ENCODE results near the gene COA3.
"Not testable (repeated sequence)": the region's sequence is repeated elsewhere in the genome, so short reads cannot be mapped to it uniquely, and the experiment has no call there.

Gene COA3

DNA sequence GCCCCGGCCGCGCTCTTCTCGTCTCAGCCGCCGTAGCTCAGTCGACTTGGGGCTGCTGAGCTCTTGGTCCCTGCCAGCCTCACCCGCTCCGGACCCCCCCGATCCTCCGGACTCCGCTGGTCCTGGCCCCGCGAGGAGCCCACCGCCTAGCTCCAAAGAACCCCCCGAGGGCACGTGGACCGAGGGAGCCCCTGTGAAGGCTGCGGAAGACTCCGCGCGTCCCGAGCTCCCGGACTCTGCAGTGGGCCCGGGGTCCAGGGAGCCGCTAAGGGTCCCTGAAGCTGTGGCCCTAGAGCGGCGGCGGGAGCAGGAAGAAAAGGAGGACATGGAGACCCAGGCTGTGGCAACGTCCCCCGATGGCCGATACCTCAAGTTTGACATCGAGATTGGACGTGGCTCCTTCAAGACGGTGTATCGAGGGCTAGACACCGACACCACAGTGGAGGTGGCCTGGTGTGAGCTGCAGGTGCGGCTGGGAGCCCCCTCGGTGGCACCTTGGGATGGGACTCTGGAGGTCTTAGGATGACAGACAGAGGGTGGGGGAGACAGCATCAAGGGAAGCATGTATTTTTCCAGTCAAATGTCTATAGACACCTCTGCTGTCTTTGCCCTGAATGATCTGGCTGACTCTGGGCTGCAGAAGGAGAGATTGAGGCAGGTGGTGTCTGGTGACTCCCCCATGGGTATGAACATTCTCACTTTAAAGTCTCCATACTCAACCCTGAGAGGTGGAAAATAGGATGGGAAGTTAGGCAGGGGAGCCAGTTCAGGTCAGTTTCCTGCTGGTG, 17.5 kb downstream of the COA3 start:
- no peak for DNase-seq

DNA sequence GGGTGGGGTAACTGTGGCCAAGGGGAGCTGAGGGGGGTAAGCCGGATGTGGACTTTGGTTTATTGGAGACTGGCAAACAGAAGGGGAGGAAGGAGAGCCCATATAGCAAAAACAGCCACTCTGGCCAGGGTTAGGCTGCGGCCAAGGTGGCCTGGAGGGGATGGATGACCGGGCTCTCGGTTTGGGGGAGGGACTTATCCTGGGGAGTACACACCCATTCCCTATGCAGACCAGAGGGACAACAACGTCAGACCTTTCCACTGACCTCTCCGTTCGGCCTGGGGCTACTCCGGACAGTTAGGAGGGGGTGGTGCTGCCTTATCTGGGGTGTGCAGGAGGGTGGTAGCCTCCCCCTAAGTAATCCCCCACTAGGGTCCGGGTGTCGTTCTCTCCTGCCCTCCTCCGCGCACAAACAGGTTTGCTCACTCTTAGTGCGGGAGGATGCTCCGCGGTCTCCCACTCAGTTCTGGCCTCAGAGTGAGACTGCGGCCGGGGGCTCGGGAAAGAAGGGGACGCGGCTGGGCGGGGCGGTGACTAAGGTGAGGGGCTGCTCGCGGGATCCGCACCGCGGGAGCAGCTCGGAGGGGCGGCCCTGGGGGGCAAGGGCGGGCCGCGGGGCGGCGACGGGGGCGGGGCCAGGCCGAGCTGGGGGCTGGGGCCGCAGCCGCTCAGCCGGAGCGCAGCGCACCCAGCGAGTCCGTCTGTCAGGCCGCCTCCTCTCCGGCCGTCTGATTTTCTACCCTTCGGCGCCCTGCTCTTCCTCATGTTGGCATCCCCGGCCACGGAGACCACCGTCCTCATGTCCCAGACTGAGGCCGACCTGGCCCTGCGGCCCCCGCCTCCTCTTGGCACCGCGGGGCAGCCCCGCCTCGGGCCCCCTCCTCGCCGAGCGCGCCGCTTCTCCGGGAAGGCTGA, 18.3 kb downstream of the COA3 start, which contains the start of gene WNK4:
WNK4 (plus strand) TSS at position 675 of the 915 bp plus-strand sequence; CDS start at position 764, 89 bp downstream.
- peak; percentile 47 to 56 for DNase-seq

DNA sequence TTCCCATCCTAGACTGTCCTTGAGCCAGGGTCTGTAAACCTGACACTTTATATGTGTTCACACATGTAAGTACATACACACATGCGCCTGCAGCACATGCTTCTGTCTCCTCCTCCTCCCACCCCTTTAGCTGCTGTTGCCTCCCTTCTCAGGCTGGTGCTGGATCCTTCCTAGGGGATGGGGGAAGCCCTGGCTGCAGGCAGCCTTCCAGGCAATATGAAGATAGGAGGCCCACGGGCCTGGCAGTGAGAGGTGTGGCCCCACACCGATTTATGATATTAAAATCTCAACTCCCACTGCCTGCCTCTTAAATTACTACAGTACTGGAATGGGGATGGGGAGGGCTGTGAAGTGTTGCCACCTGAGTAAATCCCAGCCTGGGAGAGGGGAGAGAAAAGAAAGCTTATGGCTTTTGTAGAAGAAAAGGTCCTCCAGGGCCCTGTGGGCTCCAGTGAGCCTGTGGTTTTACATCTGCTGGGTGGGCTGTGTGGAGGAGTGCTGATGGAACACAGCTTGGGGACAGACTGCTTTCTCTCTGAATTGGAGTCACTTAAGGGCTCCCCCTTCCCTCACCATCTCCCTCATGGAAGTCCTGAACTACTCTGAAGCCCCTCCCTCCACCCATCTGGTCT, 19.1 kb downstream of the COA3 start:
- no peak for DNase-seq

DNA sequence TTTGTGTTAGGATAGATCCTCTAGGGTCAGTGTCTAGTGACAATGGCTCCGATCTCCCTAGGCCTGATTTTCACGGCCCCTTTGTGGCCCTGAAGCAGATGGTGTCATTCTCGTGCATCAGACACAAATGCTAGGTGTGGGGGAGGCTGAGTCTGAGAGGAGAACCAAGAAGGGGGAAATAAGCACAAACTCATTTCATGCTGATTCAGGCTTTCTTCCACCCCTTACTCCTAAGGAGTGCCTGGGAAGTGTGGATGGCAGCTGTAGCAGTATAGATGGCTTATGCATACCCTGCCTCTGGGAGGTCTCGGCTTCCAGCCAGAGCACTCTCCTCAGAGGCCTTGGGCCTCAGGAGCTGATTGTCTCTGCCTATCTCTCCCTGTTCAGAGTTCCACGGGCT, 19.9 kb downstream of the COA3 start:
- no peak for DNase-seq

DNA sequence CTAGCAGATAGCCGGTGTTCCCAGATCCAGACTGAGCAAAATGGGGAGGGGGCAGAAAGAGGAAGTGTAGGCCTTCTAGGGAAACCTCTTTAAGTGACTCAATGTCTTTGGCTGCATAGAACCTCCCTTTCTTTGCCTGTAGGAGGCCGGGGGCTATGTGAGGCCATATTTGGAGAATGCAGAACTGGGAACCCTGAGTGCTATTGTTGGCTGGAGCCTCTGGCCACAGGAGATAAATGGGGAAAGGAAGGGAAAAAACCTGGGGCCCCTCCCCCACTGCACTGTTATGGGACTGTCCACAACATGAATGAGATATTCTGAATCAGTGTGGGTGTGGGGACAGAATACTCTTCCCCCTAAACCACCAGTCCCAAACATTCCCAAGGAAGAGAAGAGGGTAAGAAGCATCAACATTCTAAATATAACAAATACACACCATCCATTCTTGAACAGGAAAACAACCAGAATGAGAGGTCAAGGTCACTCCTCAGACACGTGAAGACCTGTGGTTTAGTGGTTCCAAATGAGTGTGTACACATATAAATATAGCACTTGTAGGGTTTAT, 22.9 kb downstream of the COA3 start:
- no peak for DNase-seq

DNA sequence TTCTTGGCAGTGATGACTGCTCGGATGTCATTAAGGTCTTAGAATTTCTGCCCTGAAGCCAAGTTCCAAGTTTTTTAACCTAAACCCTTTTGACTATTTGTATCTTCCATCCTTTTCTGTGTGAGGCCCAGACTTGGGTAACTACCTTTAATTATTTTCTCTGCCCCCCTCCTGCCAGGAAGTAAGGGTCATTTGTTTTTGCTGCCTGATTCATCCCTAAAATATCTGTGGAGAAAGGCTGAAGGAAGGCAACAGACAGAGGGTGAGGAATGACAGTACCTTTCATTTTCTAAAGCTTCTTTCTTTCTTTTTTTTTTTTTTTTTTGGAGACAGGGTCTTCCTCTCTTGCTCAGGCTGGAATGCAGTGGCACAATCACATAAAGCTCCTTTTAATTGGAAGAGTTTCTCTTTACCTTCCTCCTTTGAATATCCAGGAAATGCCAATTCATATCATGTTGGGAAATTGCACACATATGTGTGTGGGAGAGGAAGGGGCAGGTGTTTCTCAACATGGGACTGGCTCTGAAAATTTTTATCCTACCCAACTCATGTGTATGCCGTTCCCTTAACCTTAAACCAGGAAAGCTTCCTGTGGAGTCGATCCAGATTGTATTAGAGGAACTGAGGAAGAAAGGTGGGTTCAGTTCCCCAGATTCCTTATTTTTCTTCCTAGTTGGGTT, 24.3 kb downstream of the COA3 start:
- DNase-seq, result peak in 1 of 2 experiments; percentile 32

DNA sequence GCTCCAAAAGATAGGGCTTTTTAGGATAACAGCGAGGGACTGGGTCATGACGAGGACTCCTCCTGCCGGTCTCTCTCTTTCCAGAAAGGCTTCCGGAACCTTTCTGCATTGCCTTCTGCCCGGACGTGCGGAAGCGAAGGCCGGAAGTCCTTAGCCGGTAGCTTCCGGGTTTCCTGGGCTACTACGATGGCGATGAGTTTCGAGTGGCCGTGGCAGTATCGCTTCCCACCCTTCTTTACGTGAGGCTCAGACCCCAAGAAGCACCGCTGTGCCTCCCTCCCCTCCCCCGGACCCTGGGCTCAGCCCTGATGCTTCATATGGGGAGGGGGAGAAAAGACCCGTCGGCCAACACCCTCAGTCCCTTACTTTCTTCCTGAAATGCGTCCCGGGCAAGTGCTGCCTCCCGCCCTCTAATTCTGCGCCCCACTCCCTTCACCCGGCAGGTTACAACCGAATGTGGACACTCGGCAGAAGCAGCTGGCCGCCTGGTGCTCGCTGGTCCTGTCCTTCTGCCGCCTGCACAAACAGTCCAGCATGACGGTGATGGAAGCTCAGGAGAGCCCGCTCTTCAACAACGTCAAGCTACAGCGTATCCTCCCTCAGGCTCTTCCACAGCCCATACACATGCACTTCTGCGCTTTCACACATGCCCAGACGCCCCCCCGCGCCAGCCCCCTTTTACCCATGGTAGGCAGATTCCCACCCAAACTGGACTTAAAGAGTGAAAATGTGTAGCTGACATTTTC, 25.0 kb downstream of the COA3 start, which contains the start of gene VPS25:
VPS25 (plus strand) TSS at position 160 of the 746 bp plus-strand sequence; CDS start at position 187, 27 bp downstream.
- DNase-seq, result peak; percentile 38 to 77

DNA sequence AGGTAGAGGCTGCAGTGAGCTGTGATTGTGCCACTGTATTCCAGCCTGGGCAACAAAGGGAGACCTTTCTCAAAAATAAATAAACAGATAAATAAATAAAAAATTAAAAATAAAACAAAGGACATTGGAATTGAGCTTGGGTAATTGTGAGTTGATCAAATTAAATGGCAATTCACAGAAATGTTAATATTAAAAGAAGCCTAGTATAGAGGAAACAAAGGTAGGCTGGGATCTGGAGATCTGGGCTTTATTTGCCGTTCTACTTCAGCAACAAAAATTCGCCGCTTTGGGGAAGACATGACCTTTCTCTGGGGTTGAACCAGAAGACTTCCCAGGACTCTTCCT, 25.6 kb downstream of the COA3 start:
- DNase-seq, result no peak

DNA sequence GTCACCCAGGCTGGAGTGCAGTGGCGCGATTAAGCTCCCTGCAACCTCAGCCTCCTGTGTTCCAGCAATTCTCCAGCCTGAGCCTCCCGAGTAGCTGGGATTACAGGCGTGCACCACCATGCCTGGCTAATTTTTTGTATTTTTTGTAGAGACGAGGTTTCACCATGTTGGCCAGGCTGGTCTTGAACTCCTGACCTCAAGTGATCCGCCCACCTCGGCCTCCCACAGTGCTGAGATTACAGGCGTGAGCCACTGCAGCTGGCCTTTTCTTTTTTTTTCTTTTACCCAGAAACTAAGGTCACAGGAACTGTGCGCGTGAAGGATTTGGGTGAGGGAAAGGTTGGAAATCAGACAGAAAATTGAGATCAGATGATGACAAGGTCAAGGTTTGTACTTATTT, 28.5 kb downstream of the COA3 start:
- DNase-seq, result not testable (repeated sequence)

DNA sequence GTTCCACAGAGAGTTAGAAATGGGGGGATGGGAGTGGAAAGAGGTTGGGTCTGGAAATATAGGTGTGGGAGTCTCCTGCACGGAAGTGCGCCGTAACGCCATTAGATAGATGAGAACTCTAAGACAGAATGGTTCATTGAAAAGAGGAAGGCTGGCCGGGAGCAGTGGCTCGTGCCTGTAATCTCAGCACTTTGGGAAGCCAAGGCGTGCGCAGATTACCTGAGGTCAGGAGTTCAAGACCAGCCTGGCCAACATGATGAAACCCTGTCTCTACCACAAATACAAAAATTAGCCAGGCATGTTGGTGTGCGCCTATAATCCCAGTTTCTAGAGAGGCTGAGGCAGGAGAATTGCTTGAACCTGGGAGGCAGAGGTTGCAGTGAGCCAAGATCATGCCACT, 30.5 kb downstream of the COA3 start:
- not testable (repeated sequence) for DNase-seq

DNA sequence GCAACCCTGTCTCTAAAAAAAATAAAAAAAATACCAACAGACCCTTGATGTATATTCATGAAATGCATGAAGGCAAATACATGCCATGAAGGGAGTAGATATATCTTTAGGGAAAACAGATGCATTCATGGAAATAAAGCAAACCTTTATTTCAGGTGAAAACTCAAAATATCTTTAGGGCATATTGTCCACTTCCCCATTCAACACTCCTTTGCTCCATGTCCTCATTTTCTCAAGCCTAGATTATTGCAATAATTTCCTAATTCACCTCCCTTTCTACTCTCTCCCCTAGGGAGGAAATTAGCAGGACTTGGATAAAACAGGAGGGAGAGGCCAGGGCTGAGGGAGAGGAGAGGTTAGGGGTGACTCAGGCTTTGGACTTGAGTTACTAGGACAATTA, 31.0 kb downstream of the COA3 start:
- no peak for DNase-seq

DNA sequence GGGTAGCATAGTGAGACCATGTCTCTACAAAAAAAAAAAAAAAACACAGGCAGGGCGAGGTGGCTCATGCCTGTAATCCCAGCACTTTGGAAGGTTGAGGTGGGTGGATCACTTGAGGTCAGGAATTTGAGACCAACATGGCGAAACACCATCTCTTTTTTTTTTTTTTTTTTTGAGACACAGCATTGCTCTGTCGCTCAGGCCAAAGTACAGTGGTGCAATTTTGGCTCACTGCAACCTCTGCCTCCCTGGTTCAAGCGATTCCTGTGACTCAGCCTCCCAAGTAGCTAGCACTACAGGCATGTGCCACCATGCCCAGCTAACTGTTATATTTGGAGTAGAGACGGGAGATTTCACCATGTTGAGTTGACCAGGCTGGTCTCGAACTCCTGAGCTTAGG, 32.4 kb downstream of the COA3 start:
- DNase-seq, result no peak

DNA sequence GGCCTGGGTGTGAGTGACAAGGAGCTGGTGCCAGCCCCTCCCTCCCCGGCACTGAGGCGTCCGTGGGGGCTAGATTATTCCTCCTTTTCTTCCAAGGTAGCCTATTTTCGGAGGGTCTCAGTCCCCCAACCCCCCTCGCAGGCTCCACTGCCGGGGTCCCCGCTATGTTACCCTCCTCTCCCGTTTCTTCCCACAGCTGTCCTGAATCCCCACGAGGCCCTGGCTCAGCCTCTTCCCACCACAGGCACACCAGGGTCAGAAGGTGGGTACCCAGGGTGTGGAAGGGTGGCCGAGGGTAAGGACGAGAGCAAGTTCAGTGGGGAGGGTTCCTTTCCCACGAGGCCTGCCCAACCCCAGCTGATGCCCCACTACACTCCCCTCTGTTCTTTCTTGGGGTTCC, 36.9 kb downstream of the COA3 start:
- DNase-seq, result no peak

DNA sequence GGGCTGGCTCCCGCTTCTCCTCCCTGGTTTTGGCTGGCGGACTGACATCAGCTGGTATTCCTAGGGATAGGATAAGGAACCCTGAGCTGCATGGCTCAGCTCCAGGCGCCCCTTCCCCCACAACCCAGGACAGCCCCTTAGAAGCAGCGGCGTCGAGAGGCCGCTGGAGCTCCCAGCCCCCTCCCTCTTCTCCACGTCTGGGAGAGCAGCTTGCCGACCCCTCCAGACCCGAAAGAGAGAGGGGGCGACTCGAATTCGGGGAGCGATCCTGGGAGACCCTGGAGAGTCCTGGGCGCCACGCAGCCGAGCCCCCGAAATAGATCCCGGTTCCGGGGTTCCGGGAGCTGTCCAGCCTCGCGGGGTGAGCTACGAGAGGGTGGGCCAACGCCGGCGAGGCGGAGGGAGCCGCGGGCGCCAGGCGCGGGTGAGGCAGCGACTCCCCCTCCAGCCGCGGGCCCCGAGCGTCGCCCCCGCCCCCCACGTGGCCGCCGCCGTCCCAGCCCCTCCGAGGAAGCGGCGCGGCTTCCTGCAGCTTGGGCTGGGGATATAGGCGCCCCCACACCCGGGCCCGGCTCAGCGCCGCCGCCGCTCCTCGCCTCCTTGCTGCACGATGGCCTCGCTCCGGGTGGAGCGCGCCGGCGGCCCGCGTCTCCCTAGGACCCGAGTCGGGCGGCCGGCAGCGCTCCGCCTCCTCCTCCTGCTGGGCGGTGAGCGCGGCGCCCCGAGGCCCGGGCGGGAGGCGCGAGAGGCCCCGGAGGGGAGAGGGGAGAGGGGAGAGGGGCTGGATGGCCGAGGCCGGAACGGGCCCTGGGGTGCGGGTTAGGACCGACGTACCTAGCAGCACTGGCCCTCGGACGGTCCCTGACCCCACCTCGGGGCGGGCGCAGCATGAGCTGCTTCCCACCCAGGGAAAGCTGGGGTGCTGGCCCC, 37.6 kb downstream of the COA3 start, which contains the start of gene RAMP2:
RAMP2 (plus strand) TSS at position 576 of the 930 bp plus-strand sequence; CDS start at position 611, 35 bp downstream.
- no peak for DNase-seq

DNA sequence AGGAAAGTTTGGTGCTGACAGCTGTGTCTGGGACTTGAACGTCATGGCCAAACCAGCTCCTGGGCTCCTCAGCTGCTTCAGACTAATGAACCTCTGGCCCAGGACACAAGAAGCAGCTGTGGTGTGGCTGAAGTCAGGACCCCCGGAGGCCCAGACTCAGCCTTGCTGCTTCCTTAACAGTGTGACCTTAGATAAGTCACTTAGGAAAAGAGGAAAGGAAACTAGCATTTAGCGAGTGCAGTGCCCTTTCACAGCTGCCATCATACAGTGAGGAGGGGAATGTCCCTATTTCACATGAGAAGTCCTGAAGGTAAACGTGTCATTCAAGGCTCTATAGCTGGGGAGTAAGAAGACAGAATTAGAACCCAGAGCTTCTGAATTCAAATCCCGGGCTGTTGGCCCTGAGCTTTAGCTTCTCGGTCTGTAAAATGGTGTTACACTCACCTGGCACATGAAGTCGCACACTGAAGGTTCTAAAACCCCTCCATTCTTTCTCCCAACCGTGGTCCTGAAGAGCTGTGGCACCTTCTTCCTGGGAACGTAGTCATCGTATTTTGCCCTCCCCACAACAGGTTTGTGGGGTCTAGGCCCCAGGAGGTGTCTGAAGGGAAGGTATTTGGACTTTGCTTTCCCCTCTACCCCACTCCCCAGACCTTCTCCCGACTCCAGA, 38.4 kb downstream of the COA3 start:
- no peak for DNase-seq

DNA sequence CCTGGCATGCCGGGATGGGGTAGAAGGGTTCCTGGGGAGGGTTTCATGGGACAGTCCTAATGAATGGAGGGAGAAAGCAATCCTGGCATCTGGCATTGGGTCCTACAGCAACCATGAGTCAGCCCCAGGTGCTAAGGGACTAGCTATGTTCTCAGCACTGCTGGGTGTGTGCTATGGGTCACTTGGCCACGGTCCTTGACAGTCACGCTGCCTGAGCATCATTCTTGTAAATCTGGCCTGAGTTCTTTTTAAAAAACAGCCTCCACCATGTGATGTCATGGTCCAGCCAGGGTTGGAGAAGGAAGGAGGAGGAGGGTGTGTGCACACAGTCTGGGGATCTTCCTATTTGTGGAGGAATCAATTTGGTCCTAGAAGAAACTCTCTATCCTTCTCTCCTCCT, 43.7 kb downstream of the COA3 start:
- DNase-seq, result no peak

DNA sequence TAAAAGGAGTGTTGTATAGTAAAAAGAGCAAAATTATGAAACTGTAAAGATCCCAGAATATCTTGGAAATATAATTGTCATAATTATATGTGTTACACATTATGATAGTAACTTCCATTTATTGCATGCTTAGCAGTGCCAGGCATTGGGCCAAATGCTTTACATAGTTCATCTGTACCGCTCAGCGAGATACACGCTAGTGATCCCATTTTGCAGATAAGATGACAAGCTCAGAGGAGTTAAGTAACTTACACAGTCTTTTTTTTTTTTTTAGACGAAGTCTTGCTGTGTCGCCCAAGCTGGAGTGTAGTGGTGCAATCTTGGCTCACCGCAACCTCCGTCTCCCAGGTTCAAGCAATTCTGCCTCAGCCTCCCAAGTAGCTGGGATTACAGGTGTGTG, 46.9 kb downstream of the COA3 start:
- DNase-seq, result no peak

DNA sequence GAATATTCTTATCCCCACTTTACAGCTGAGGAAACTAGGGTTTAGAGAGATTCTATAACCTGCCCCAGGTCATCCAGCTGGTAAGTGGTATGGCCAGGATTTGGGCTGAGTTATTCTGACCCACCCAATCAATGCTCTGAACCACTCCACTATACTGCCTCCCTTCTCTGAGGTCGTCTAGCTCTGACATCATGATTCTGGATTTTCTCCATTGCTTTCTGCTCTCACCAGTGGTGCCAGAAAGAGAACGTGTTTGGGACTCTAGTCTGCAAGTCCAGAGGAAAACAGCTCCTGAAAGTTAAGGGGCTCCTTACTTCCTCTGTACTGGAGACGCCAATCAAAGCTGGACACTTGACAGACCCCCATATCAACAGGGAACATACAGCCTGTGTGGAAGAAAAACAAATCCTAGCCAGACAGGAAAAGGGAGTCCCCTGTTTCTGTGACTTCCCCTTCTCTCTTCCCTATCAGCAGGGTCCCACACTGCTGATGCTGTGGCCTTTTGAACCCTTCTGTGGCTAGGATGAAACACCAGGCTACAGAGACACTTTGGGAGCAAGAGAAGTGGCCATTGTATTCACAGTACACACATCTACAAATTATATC, 47.7 kb downstream of the COA3 start:
- DNase-seq, result no peak
